ENCODE results near the gene ERGIC3. TPM values are rescaled to one million over a fixed set of nuclear protein-coding genes. Genes with fewer than 3 reads are reported as not detected.

Gene ERGIC3
- polyA plus RNA-seq, 1 experiment: 484 TPM

- Histone ChIP-seq H3K4me3 (ENCODE audit: low read depth, low read length) (no peak overlapping the region), H3K27ac (ENCODE audit: low read depth, low read length) (no peak overlapping the region), H3K27me3 (ENCODE audit: control insufficient read depth, insufficient read depth, low read length) (peaks cover 7% of the 10 kb centered on the region), H3K9me3 (ENCODE audit: control insufficient read depth, insufficient read depth, low read length) (peaks cover 5% of the 10 kb centered on the region; the same call in 1 of the 2 replicates)
- ChIA-PET CTCF (no interaction called here), POLR2A (no interaction called here)
- no peak for TF ChIP-seq CTCF (IDR thresholded peaks at IDR 0.05; ENCODE audit: low read depth, low read length)
- DNase-seq (ENCODE audit: low read depth, low spot score): no peak
These were observed 45.0 kb downstream of the ERGIC3 start for GRCh38 chr20:35586751-35587425.

DNA sequence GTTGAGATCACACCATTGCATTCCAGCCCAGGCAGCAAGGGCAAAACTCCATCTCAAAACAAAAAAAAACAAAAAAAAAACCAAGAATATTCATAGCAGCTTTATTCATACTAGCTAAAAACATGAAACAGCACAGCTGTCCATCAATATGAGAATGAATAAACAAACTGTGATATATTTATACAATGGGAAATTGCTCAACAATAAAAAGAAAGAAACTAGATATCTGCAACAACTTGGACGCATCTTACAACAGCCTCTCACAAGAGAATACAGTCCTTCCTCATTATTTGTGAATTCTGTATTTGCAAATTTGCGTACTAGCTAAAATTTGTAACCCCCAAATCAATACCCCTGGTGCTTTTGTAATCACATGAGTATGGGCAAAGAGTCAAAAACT is 45.6 kb downstream of the ERGIC3 start:
- TF ChIP-seq CTCF (IDR thresholded peaks at IDR 0.05; ENCODE audit: low read depth, low read length): no peak
- CTCF ChIA-PET: no interaction called here
- H3K9me3 ChIP-seq (ENCODE audit: control insufficient read depth, insufficient read depth, low read length): no peaks in the 10 kb centered on the region
- no peak for DNase-seq (ENCODE audit: low read depth, low spot score)
- peaks cover 4% of the 10 kb centered on the region for H3K27me3 ChIP-seq (ENCODE audit: control insufficient read depth, insufficient read depth, low read length)
- H3K27ac ChIP-seq (ENCODE audit: low read depth, low read length): no peak overlapping the region
- H3K4me3 ChIP-seq (ENCODE audit: low read depth, low read length): no peak overlapping the region
- POLR2A ChIA-PET: no interaction called here

DNA sequence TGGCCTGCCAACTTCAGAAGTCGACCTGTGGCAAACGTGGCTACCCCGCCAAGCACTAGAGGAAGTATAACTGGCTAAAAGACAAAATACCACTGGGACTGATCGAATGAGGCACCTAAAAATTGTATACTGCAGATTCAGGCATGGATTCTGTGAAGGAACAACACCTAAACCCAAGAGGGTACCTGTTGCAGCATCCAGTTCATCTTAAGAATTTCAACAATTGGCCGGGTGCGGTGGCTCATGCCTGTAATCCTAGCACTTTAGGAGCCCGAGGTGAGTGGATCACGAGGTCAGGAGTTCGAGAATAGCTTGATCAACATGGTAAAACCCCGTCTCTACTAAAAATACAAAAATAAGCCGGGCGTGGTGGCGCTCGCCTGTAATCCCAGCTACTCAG is 46.5 kb downstream of the ERGIC3 start:
- CTCF ChIA-PET: no interaction called here
- no peak overlapping the region for H3K27ac ChIP-seq (ENCODE audit: low read depth, low read length)
- H3K4me3 ChIP-seq (ENCODE audit: low read depth, low read length): no peak overlapping the region
- H3K27me3 ChIP-seq (ENCODE audit: control insufficient read depth, insufficient read depth, low read length): peaks cover 4% of the 10 kb centered on the region
- no peaks in the 10 kb centered on the region for H3K9me3 ChIP-seq (ENCODE audit: control insufficient read depth, insufficient read depth, low read length)
- no peak for TF ChIP-seq CTCF (IDR thresholded peaks at IDR 0.05; ENCODE audit: low read depth, low read length)
- POLR2A ChIA-PET: interaction anchor here (0.6 kb wide), 2 partner anchors 13 to 495 kb away, joined by 3 to 4 read pairs; no protein-coding TSS in a partner anchor
- DNase-seq (ENCODE audit: low read depth, low spot score): no peak

DNA sequence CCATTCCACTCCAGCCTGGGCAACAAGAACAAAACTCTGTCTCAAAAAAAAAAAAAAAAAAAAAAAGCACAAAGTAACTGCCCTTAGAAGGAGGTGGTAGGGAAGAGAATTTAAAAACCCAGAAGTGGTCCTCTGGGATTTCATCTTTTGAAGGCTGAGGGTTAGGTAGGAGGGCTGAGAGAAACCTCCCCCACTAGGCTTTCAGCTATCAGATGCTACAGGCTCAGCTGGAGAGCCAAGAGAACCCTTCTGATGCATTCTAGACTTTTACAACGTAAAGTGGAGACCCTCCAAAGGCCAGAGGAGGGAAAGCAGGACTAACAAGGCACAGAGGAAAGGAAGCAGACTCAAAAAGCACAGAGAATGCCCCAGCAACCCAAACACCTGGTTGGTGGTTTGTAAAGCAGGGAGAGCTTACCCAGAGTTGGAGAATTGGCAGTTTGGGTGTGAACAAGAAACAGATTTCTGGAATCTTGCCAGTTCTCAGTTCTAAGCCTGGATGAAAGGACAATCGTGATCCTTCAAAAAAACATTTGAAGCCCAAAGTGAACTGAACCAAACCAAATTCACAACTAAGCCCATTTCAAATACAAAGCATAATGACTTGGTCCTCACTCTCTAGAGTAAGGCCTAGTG is 50.6 kb downstream of the ERGIC3 start:
- Histone ChIP-seq H3K9me3 (ENCODE audit: control insufficient read depth, insufficient read depth, low read length) (no peaks in the 10 kb centered on the region), H3K27ac (ENCODE audit: low read depth, low read length) (no peak overlapping the region), H3K27me3 (ENCODE audit: control insufficient read depth, insufficient read depth, low read length) (peaks cover 9% of the 10 kb centered on the region), H3K4me3 (ENCODE audit: low read depth, low read length) (no peak overlapping the region)
- no peak for DNase-seq (ENCODE audit: low read depth, low spot score)
- TF ChIP-seq CTCF (IDR thresholded peaks at IDR 0.05; ENCODE audit: low read depth, low read length): no peak
- ChIA-PET POLR2A (interaction anchor here (0.6 kb wide), 2 partner anchors 28 to 545 kb away, joined by 3 to 8 read pairs; no protein-coding TSS in a partner anchor), CTCF (no interaction called here)

- ChIA-PET POLR2A (interaction anchor here (0.5 kb wide), 1 partner anchor 13 kb away, joined by 4 read pairs; no protein-coding TSS in a partner anchor), CTCF (interaction anchor here (0.5 to 1.1 kb wide), 2 partner anchors 24 to 134 kb away, joined by 3 read pairs; no protein-coding TSS in a partner anchor)
- peaks cover 3% of the 10 kb centered on the region; the same call in 1 of the 2 replicates for H3K9me3 ChIP-seq (ENCODE audit: control insufficient read depth, insufficient read depth, low read length)
- DNase-seq (ENCODE audit: low read depth, low spot score): no peak
- H3K27ac ChIP-seq (ENCODE audit: low read depth, low read length): no peak overlapping the region
- H3K4me3 ChIP-seq (ENCODE audit: low read depth, low read length): no peak overlapping the region
- peaks cover 21% of the 10 kb centered on the region for H3K27me3 ChIP-seq (ENCODE audit: control insufficient read depth, insufficient read depth, low read length)
- TF ChIP-seq CTCF (IDR thresholded peaks at IDR 0.05; ENCODE audit: low read depth, low read length): no peak
These were observed 53.6 kb downstream of the ERGIC3 start for GRCh38 chr20:35595456-35595855.

All from AG04450 (cell line).